Endothelial cell of umbilical vein (primary cell): ENCODE data around the gene IL32. TPM values are rescaled to one million over a fixed set of nuclear protein-coding genes. Genes with fewer than 3 reads are reported as not detected.

ENCODE experiments used
- BruUV-seq: library from RNA; stranded (reverse); fragments of 400-500 nt; replicated peaks from 2 replicates; lab custom pipeline; 2021; lab: Mats Ljungman, UMichigan
- CTCF ChIA-PET: fragments of 300-600, 350-600 bp; sonication (Branson Sonifier 250); formaldehyde crosslinking; loops from one replicate; lab custom pipeline; 2021; ENCODE audit warnings: antibody characterized with exemption, inconsistent platforms; lab: Charles Lee
- POLR2A ChIA-PET: fragments of 300-600, 350-600 bp; sonication (Branson Sonifier 250); formaldehyde crosslinking; loops from one replicate; lab custom pipeline; 2021; ENCODE audit warnings: antibody characterized with exemption, inconsistent platforms; lab: Charles Lee
- DNase-seq: peaks from one replicate; pipeline ENCODE4 v3.0.0-alpha.2; 2011; ENCODE audit warnings: low read depth, low spot score
- FAIRE-seq: peaks from 2 replicates; lab custom pipeline; 2011; peaks lifted over from hg19 to GRCh38; lab: Jason Lieb, UNC
- H2AFZ ChIP-seq: 2 replicates; pipeline ENCODE4 v1.6.0; 2012; ENCODE audit warnings: low read depth, low read length, control low read depth, inconsistent platforms
- H3K27ac ChIP-seq: 2 replicates; pipeline ENCODE4 v1.5.1; 2011; ENCODE audit warnings: low read depth, mild to moderate bottlenecking, control low read depth, low read length, moderate library complexity; ENCODE audit not compliant: insufficient read depth
- H3K27me3 ChIP-seq, 2 experiments: 2 replicates each; pipeline versions ENCODE4 v1.6.0 to v1.6.1; 2011; ENCODE audit warnings: low read length in 2 of 2, mixed read lengths in 1 of 2; ENCODE audit not compliant: control insufficient read depth in 2 of 2, insufficient read depth in 2 of 2
- H3K36me3 ChIP-seq, 2 experiments: 2 replicates in 1 of 2; 3 replicates in 1 of 2; pipeline ENCODE4 v1.5.1; 2011; ENCODE audit warnings: low read length in 2 of 2, mild to moderate bottlenecking in 1 of 2, moderate library complexity in 1 of 2; ENCODE audit not compliant: control insufficient read depth in 2 of 2, insufficient read depth in 2 of 2; ENCODE audit errors: extremely low read depth in 1 of 2
- H3K4me1 ChIP-seq: 3 replicates; pipeline ENCODE4 v1.5.1; 2011; ENCODE audit warnings: mild to moderate bottlenecking, low read length; ENCODE audit not compliant: control insufficient read depth, insufficient read depth; ENCODE audit errors: extremely low read depth
- H3K4me2 ChIP-seq: 2 replicates; pipeline ENCODE4 v1.6.1; 2011; ENCODE audit warnings: low read length, control low read depth, mixed read lengths; ENCODE audit not compliant: insufficient read depth
- H3K4me3 ChIP-seq, 3 experiments: fragments of 200-600 bp in 1 of 3; sonication (generic), shearing (Covaris generic) in 1 of 3; replicated peaks in 1 of 3; 2 replicates each; pipeline ENCODE4 v1.5.1; 2011 to 2016; ENCODE audit warnings: control low read depth in 3 of 3, low read length in 3 of 3, mild to moderate bottlenecking in 2 of 3, inconsistent platforms in 1 of 3, low read depth in 1 of 3, moderate library complexity in 1 of 3; ENCODE audit not compliant: insufficient read depth in 1 of 3
- H3K79me2 ChIP-seq: 2 replicates; pipeline ENCODE4 v1.6.0; 2012; ENCODE audit warnings: low read length, inconsistent platforms; ENCODE audit not compliant: control insufficient read depth, insufficient read depth
- H3K9ac ChIP-seq: replicated peaks from 2 replicates; pipeline ENCODE3; 2011; ENCODE audit warnings: low read length, control low read depth; ENCODE audit not compliant: insufficient read depth; ENCODE audit errors: extremely low read depth
- H3K9me1 ChIP-seq: replicated peaks from 3 replicates; pipeline ENCODE4 v1.6.0; 2011; ENCODE audit warnings: mild to moderate bottlenecking, low read length; ENCODE audit not compliant: control insufficient read depth, insufficient read depth; ENCODE audit errors: extremely low read depth
- H3K9me3 ChIP-seq: replicated peaks from 2 replicates; pipeline ENCODE4 v1.5.1; 2012; ENCODE audit warnings: low read length, inconsistent platforms; ENCODE audit not compliant: control insufficient read depth, insufficient read depth
- H4K20me1 ChIP-seq: replicated peaks from 2 replicates; pipeline ENCODE3; 2011; ENCODE audit warnings: mild to moderate bottlenecking, low read length; ENCODE audit not compliant: control insufficient read depth, insufficient read depth; ENCODE audit errors: extremely low read depth
- CTCF ChIP-seq, 2 donors: IDR thresholded peaks; 1 replicate in 1 of 2; 2 replicates in 1 of 2; pipeline ENCODE4 v1.5.1; 2011; ENCODE audit warnings: low read length in 2 of 2, mild to moderate bottlenecking in 2 of 2, moderate library complexity in 2 of 2, control low read depth in 1 of 2, inconsistent platforms in 1 of 2, low read depth in 1 of 2; ENCODE audit not compliant: insufficient read depth in 1 of 2; ENCODE audit errors: extremely low read depth in 1 of 2
- EZH2 ChIP-seq: IDR thresholded peaks from 2 replicates; pipeline ENCODE4 v1.6.1; 2012; ENCODE audit warnings: borderline replicate concordance, low read depth, mild to moderate bottlenecking, moderate library complexity, low read length, inconsistent platforms; ENCODE audit not compliant: severe bottlenecking
- FOS ChIP-seq: IDR thresholded peaks from 2 replicates; pipeline ENCODE4 v1.6.1; 2011; ENCODE audit warnings: mild to moderate bottlenecking, low read length, moderate library complexity, borderline replicate concordance; ENCODE audit not compliant: insufficient read depth
- GATA2 ChIP-seq: IDR thresholded peaks from 2 replicates; pipeline ENCODE4 v1.7.0; 2011; ENCODE audit warnings: low read depth, mild to moderate bottlenecking, moderate library complexity, mixed read lengths, low read length; ENCODE audit not compliant: insufficient read length, insufficient read depth
- JUN ChIP-seq: IDR thresholded peaks from 2 replicates; pipeline ENCODE4 v1.6.1; 2011; ENCODE audit warnings: borderline replicate concordance, low read depth; ENCODE audit not compliant: insufficient read length, insufficient read depth
- MAX ChIP-seq: IDR thresholded peaks from 2 replicates; pipeline ENCODE4 v1.6.1; 2011; ENCODE audit not compliant: insufficient read depth, insufficient read length
- MYC ChIP-seq: IDR thresholded peaks from one replicate; pipeline ENCODE4 v1.6.1; 2011; ENCODE audit warnings: mild to moderate bottlenecking, low read depth, low read length
- POLR2A ChIP-seq: IDR thresholded peaks from 2 replicates; pipeline ENCODE4 v1.6.1; 2012; ENCODE audit warnings: low read depth, mild to moderate bottlenecking, control low read depth, low read length
- POLR2AphosphoS5 ChIP-seq: IDR thresholded peaks from 2 replicates; pipeline ENCODE4 v1.6.1; 2012; ENCODE audit warnings: low read depth, mild to moderate bottlenecking, control low read depth, low read length, moderate library complexity; ENCODE audit not compliant: insufficient read depth
- dilution Hi-C: fragments of 300-500 bp; cut with MboI; formaldehyde crosslinking; loops from one replicate; pipeline ENCODE4 v1.15.0; 2019; ENCODE audit warnings: low sequenced_read_pairs; ENCODE audit not compliant: extremely low pct_ligation_motif_present
- intact Hi-C: fragments of 100-400 bp; cut with micrococcal nuclease; formaldehyde crosslinking; loops from one replicate; pipeline ENCODE4 v1.10.0; 2022
- polyA plus RNA-seq, 4 experiments: library from polyadenylated mRNA; depleted of rRNA in 3 of 4; stranded (reverse) in 3 of 4; unstranded in 1 of 4; fragments of >200 nt; gene quantifications; 2 replicates each; pipeline versions ENCODE4 v1.2.1 to v1.2.3, GENCODE V29; 2011 to 2012; ENCODE audit warnings: missing spikeins in 1 of 4
- total RNA-seq: library from RNA; stranded (reverse); gene quantifications from 2 replicates; pipeline ENCODE4 v1.2.3, GENCODE V29; 2021

Gene IL32
- total and polyA plus RNA-seq, 2 donors (not counting 3 experiments of a cell fraction or from before 2014, with no cell fraction given), result 55.7 to 336 TPM

GRCh38 chr16:3070608-3071111 is 5.2 kb downstream of the IL32 start:
- CTCF ChIA-PET, result interaction anchor here (0.6 to 1.4 kb wide), 3 partner anchors 17 to 72 kb away, joined by 3 to 5 read pairs (median 4); no protein-coding TSS in a partner anchor
- peaks cover 4% of the 10 kb centered on the region for H3K79me2 ChIP-seq
- peaks cover 0 to 9% of the 10 kb centered on the region in 2 experiments for H3K36me3 ChIP-seq
- POLR2A ChIA-PET, result no interaction called here
- intact Hi-C loops (no loop called here), dilution Hi-C loops (no loop called here)
- H3K9ac ChIP-seq, result no peak overlapping the region
- no TSS peak for BruUV-seq
- TF ChIP-seq GATA2, result no peak
- no peak for TF ChIP-seq MAX
- TF ChIP-seq MYC, result no peak
- TF ChIP-seq POLR2A, result no peak
- no peak for TF ChIP-seq JUN
- TF ChIP-seq CTCF (IDR thresholded peaks at IDR 0.05; ENCODE audit: extremely low read depth in 1 of 2, insufficient read depth in 1 of 2, low read depth in 1 of 2, low read length in 2 of 2), result no peak
- TF ChIP-seq FOS, result no peak
- TF ChIP-seq EZH2, result no peak
- TF ChIP-seq POLR2AphosphoS5, result no peak
- no peak overlapping the region for H3K4me2 ChIP-seq
- DNase-seq (no peak), FAIRE-seq (no peak)
- H3K4me1 ChIP-seq, result peaks cover 8% of the 10 kb centered on the region
- H3K9me1 ChIP-seq, result no peaks in the 10 kb centered on the region
- H2AFZ ChIP-seq, result no peak overlapping the region
- no peaks in the 10 kb centered on the region for H3K9me3 ChIP-seq
- no peaks in the 10 kb centered on the region for H4K20me1 ChIP-seq
- H3K4me3 ChIP-seq, result no peak overlapping the region
- peaks cover 0 to 2% of the 10 kb centered on the region in 2 experiments for H3K27me3 ChIP-seq
- no peak overlapping the region for H3K27ac ChIP-seq
